GM10266 (cell line): Measurements from ENCODE around the gene COQ9.

Source experiments
- DNase-seq: peaks from one replicate; pipeline ENCODE4 v3.0.0; 2012; ENCODE audit errors: extremely low spot score
- CTCF ChIP-seq: IDR thresholded peaks from 2 replicates; pipeline ENCODE4 v1.5.1; 2012; ENCODE audit warnings: mild to moderate bottlenecking, low read depth; ENCODE audit not compliant: control insufficient read depth, insufficient read depth; ENCODE audit errors: missing control alignments

Gene COQ9

GRCh38 chr16:57419506-57419905, 27.8 kb upstream of the COQ9 start:
- no peak for DNase-seq
- TF ChIP-seq CTCF = peak; percentile 13

GRCh38 chr16:57422026-57422944, 25.0 kb upstream of the COQ9 start:
- DNase-seq = no peak
- TF ChIP-seq CTCF = peak; percentile 49

- no peak for DNase-seq
- TF ChIP-seq CTCF = no peak
These were observed 24.1 kb upstream of the COQ9 start for GRCh38 chr16:57423152-57423551.

GRCh38 chr16:57424583-57424982, 22.7 kb upstream of the COQ9 start:
- no peak for TF ChIP-seq CTCF
- no peak for DNase-seq

GRCh38 chr16:57426356-57426755, 20.9 kb upstream of the COQ9 start:
- TF ChIP-seq CTCF = no peak
- no peak for DNase-seq

GRCh38 chr16:57427307-57427706, 20.0 kb upstream of the COQ9 start:
- TF ChIP-seq CTCF = no peak
- DNase-seq = no peak

- TF ChIP-seq CTCF = no peak
- no peak for DNase-seq
These were observed 19.5 kb upstream of the COQ9 start for GRCh38 chr16:57427824-57428223.
